Nucleus accumbens (tissue), 56 donors: ENCODE measurements around the gene ULK4.
"Not testable (repeated sequence)": the region's sequence is repeated elsewhere in the genome, so short reads cannot be mapped to it uniquely, and the experiment has no call there.

Experiments used
- DNase-seq, 56 donors: peaks; one replicate each; lab custom pipeline; 2025; lab: John Stamatoyannopoulos, UW

The ULK4 gene

GRCh38 chr3:41792806-41793205 lies 169.1 kb downstream of the ULK4 start:
- DNase-seq = no peak

GRCh38 chr3:41769106-41769505 lies 192.8 kb downstream of the ULK4 start:
- no peak for DNase-seq

- no peak for DNase-seq
Observed at GRCh38 chr3:41768363-41768762, 193.5 kb downstream of the ULK4 start.

GRCh38 chr3:41762867-41763266 lies 199.0 kb downstream of the ULK4 start:
- DNase-seq = not testable (repeated sequence)

- DNase-seq = no peak
Observed at GRCh38 chr3:41753651-41754050, 208.3 kb downstream of the ULK4 start.

- DNase-seq = no peak
Observed at GRCh38 chr3:41751597-41751996, 210.3 kb downstream of the ULK4 start.

- DNase-seq = no peak
Observed at GRCh38 chr3:41749988-41750387, 211.9 kb downstream of the ULK4 start.

GRCh38 chr3:41746215-41746614 lies 215.7 kb downstream of the ULK4 start:
- no peak for DNase-seq

- DNase-seq = no peak
Observed at GRCh38 chr3:41742121-41742520, 219.8 kb downstream of the ULK4 start.

- no peak for DNase-seq
Observed at GRCh38 chr3:41740374-41740886, 221.5 kb downstream of the ULK4 start.

GRCh38 chr3:41726891-41727290 lies 235.0 kb downstream of the ULK4 start:
- no peak for DNase-seq

- no peak for DNase-seq
Observed at GRCh38 chr3:41717641-41718040, 244.3 kb downstream of the ULK4 start.

- DNase-seq = no peak
Observed at GRCh38 chr3:41716471-41716870, 245.4 kb downstream of the ULK4 start.

- no peak for DNase-seq
Observed at GRCh38 chr3:41715376-41715775, 246.5 kb downstream of the ULK4 start.

- DNase-seq = no peak
Observed at GRCh38 chr3:41711651-41712050, 250.3 kb downstream of the ULK4 start.

GRCh38 chr3:41710646-41711388 lies 251.1 kb downstream of the ULK4 start:
- no peak for DNase-seq

- DNase-seq = not testable (repeated sequence)
Observed at GRCh38 chr3:41709213-41709612, 252.7 kb downstream of the ULK4 start.

GRCh38 chr3:41708176-41708575 lies 253.7 kb downstream of the ULK4 start:
- DNase-seq = no peak

GRCh38 chr3:41705893-41706292 lies 256.0 kb downstream of the ULK4 start:
- DNase-seq = no peak

GRCh38 chr3:41701191-41701698 lies 260.7 kb downstream of the ULK4 start:
- DNase-seq = no peak

GRCh38 chr3:41700155-41700554 lies 261.7 kb downstream of the ULK4 start:
- DNase-seq = no peak

- DNase-seq = no peak
Observed at GRCh38 chr3:41698898-41699297, 263.0 kb downstream of the ULK4 start.
